GM06990 (cell line): ENCODE data around the gene SYT7.
"Not testable (repeated sequence)": the region's sequence is repeated elsewhere in the genome, so short reads cannot be mapped to it uniquely, and the experiment has no call there.

ENCODE experiments used
- DNase-seq: peaks from one replicate; pipeline ENCODE4 v3.0.0-alpha.2; 2011; ENCODE audit not compliant: insufficient read length; ENCODE audit errors: extremely low read depth
- H3K27me3 ChIP-seq: replicated peaks from 2 replicates; pipeline ENCODE4 v1.6.0; 2011; ENCODE audit warnings: low read length; ENCODE audit not compliant: control insufficient read depth, insufficient read depth
- H3K36me3 ChIP-seq: 2 replicates; pipeline ENCODE4 v1.5.1; 2011; ENCODE audit warnings: low read length; ENCODE audit not compliant: control insufficient read depth, insufficient read depth
- H3K4me3 ChIP-seq: replicated peaks from 2 replicates; pipeline ENCODE4 v1.5.1; 2011; ENCODE audit warnings: low read depth, mild to moderate bottlenecking, control low read depth, low read length
- CTCF ChIP-seq: IDR thresholded peaks from 2 replicates; pipeline ENCODE4 v1.5.1; 2011; ENCODE audit warnings: low read length, control low read depth, mild to moderate bottlenecking, inconsistent platforms; ENCODE audit not compliant: insufficient read depth, poor library complexity, severe bottlenecking

SYT7 gene

GRCh38 chr11:61485080-61485479 is 95.8 kb downstream of the SYT7 start:
- TF ChIP-seq CTCF: no peak
- Histone ChIP-seq H3K27me3 (no peaks in the 10 kb centered on the region), H3K36me3 (no peaks in the 10 kb centered on the region), H3K4me3 (no peak overlapping the region)
- DNase-seq: no peak

GRCh38 chr11:61484541-61484940 is 96.3 kb downstream of the SYT7 start:
- H3K27me3 ChIP-seq: no peaks in the 10 kb centered on the region
- no peaks in the 10 kb centered on the region for H3K36me3 ChIP-seq
- H3K4me3 ChIP-seq: no peak overlapping the region
- no peak for TF ChIP-seq CTCF
- DNase-seq: no peak

- peak; percentile 78 for TF ChIP-seq CTCF
- Histone ChIP-seq H3K4me3 (no peak overlapping the region), H3K27me3 (no peaks in the 10 kb centered on the region), H3K36me3 (no peaks in the 10 kb centered on the region)
- DNase-seq: no peak
Observed at GRCh38 chr11:61482513-61482912, 98.4 kb downstream of the SYT7 start.

GRCh38 chr11:61481806-61482205 is 99.1 kb downstream of the SYT7 start:
- Histone ChIP-seq H3K4me3 (no peak overlapping the region), H3K36me3 (no peaks in the 10 kb centered on the region), H3K27me3 (no peaks in the 10 kb centered on the region)
- no peak for DNase-seq
- TF ChIP-seq CTCF: no peak

- no peak for TF ChIP-seq CTCF
- H3K27me3 ChIP-seq: no peaks in the 10 kb centered on the region
- DNase-seq: no peak
- H3K36me3 ChIP-seq: no peaks in the 10 kb centered on the region
- no peak overlapping the region for H3K4me3 ChIP-seq
Observed at GRCh38 chr11:61480994-61481335, 99.9 kb downstream of the SYT7 start.

GRCh38 chr11:61480261-61480993 is 100.4 kb downstream of the SYT7 start:
- no peaks in the 10 kb centered on the region for H3K36me3 ChIP-seq
- no peak for TF ChIP-seq CTCF
- DNase-seq: no peak
- no peaks in the 10 kb centered on the region for H3K27me3 ChIP-seq
- no peak overlapping the region for H3K4me3 ChIP-seq

GRCh38 chr11:61479360-61480058 is 101.4 kb downstream of the SYT7 start:
- not testable (repeated sequence) for H3K36me3 ChIP-seq, H3K4me3 ChIP-seq, DNase-seq, H3K27me3 ChIP-seq
